H1 (cell line): ENCODE data around the gene AGAP3. TPM values are rescaled to one million over a fixed set of nuclear protein-coding genes. Genes with fewer than 3 reads are reported as not detected.

Experiments used
- ASH2L ChIP-seq: fragments of 200-600, 300-600 bp; sonication (generic); IDR thresholded peaks from one replicate; pipeline ENCODE4 v1.7.1; 2017; ENCODE audit warnings: low read length
- ATF3 ChIP-seq: IDR thresholded peaks from 2 replicates; pipeline ENCODE4 v1.6.1; 2011; ENCODE audit warnings: low read depth, mild to moderate bottlenecking, low read length; ENCODE audit not compliant: insufficient read depth
- BCL11A ChIP-seq, 2 experiments: IDR thresholded peaks; one replicate each; pipeline ENCODE4 v1.6.1; 2011; ENCODE audit warnings: low read depth in 2 of 2, low read length in 2 of 2, mild to moderate bottlenecking in 2 of 2
- NANOG ChIP-seq: IDR thresholded peaks from 2 replicates; pipeline ENCODE4 v1.6.1; 2011; ENCODE audit warnings: low read length, low read depth, mild to moderate bottlenecking, inconsistent platforms; ENCODE audit not compliant: insufficient read depth, poor library complexity, severe bottlenecking
- PHF8 ChIP-seq: fragments of 200-600 bp; sonication (generic); conservative IDR thresholded peaks from 2 replicates; pipeline ENCODE4 v1.7.1; 2012; ENCODE audit warnings: low read depth, mild to moderate bottlenecking, inconsistent platforms, low read length, moderate library complexity
- POU5F1 ChIP-seq: IDR thresholded peaks from 2 replicates; pipeline ENCODE4 v1.6.1; 2011; ENCODE audit warnings: low read depth, mild to moderate bottlenecking, low read length, moderate library complexity
- SP4 ChIP-seq: IDR thresholded peaks from 2 replicates; pipeline ENCODE4 v1.6.1; 2012; ENCODE audit warnings: low read length, inconsistent platforms
- ZNF274 ChIP-seq: IDR thresholded peaks from 2 replicates; pipeline ENCODE4 v1.7.0; 2012; ENCODE audit warnings: low read length, borderline replicate concordance; ENCODE audit errors: extremely low read depth
- polyA plus RNA-seq, 7 experiments: library from polyadenylated mRNA; depleted of rRNA in 3 of 7; stranded (reverse) in 5 of 7; unstranded in 2 of 7; fragments of >200 nt in 5 of 7; fragments of 200-250 nt in 2 of 7; gene quantifications; 1 replicate in 5 of 7; 2 replicates in 1 of 7; 4 replicates in 1 of 7; pipeline versions ENCODE4 v1.2.1 to v1.2.3, GENCODE V29; 2011 to 2013; ENCODE audit warnings: missing spikeins in 2 of 7, mixed read lengths in 2 of 7
- total RNA-seq: library from RNA; stranded (reverse); fragmentation: NEBNext Ultra II Directional; extraction: Animal tissue kit (Norgen Biotek cat#: 25700); gene quantifications from 2 replicates; pipeline ENCODE4 v1.2.1, GENCODE V29; 2021
- TF ChIP-seq, protein P1 (sequence below): fragments of 300-600 bp; sonication (generic); IDR thresholded peaks from 2 replicates; pipeline ENCODE4 v1.7.1; 2012; ENCODE audit warnings: low read length, moderate library complexity, mild to moderate bottlenecking, inconsistent platforms; ENCODE audit not compliant: insufficient replicate concordance

The AGAP3 gene
- total and polyA plus RNA-seq, 2 of the 8 experiments (the other 6 are each of a cell fraction or from before 2014, with no cell fraction given), result 66.4 to 120 TPM

- TF ChIP-seq ATF3 (no peak), NANOG (no peak), SP4 (no peak), PHF8 (no peak), BCL11A (IDR thresholded peaks at IDR 0.05; ENCODE audit: low read depth in 2 of 2, low read length in 2 of 2) (no peak), POU5F1 (no peak), ZNF274 (no peak), ASH2L (no peak)
- TF ChIP-seq, protein P1, sequence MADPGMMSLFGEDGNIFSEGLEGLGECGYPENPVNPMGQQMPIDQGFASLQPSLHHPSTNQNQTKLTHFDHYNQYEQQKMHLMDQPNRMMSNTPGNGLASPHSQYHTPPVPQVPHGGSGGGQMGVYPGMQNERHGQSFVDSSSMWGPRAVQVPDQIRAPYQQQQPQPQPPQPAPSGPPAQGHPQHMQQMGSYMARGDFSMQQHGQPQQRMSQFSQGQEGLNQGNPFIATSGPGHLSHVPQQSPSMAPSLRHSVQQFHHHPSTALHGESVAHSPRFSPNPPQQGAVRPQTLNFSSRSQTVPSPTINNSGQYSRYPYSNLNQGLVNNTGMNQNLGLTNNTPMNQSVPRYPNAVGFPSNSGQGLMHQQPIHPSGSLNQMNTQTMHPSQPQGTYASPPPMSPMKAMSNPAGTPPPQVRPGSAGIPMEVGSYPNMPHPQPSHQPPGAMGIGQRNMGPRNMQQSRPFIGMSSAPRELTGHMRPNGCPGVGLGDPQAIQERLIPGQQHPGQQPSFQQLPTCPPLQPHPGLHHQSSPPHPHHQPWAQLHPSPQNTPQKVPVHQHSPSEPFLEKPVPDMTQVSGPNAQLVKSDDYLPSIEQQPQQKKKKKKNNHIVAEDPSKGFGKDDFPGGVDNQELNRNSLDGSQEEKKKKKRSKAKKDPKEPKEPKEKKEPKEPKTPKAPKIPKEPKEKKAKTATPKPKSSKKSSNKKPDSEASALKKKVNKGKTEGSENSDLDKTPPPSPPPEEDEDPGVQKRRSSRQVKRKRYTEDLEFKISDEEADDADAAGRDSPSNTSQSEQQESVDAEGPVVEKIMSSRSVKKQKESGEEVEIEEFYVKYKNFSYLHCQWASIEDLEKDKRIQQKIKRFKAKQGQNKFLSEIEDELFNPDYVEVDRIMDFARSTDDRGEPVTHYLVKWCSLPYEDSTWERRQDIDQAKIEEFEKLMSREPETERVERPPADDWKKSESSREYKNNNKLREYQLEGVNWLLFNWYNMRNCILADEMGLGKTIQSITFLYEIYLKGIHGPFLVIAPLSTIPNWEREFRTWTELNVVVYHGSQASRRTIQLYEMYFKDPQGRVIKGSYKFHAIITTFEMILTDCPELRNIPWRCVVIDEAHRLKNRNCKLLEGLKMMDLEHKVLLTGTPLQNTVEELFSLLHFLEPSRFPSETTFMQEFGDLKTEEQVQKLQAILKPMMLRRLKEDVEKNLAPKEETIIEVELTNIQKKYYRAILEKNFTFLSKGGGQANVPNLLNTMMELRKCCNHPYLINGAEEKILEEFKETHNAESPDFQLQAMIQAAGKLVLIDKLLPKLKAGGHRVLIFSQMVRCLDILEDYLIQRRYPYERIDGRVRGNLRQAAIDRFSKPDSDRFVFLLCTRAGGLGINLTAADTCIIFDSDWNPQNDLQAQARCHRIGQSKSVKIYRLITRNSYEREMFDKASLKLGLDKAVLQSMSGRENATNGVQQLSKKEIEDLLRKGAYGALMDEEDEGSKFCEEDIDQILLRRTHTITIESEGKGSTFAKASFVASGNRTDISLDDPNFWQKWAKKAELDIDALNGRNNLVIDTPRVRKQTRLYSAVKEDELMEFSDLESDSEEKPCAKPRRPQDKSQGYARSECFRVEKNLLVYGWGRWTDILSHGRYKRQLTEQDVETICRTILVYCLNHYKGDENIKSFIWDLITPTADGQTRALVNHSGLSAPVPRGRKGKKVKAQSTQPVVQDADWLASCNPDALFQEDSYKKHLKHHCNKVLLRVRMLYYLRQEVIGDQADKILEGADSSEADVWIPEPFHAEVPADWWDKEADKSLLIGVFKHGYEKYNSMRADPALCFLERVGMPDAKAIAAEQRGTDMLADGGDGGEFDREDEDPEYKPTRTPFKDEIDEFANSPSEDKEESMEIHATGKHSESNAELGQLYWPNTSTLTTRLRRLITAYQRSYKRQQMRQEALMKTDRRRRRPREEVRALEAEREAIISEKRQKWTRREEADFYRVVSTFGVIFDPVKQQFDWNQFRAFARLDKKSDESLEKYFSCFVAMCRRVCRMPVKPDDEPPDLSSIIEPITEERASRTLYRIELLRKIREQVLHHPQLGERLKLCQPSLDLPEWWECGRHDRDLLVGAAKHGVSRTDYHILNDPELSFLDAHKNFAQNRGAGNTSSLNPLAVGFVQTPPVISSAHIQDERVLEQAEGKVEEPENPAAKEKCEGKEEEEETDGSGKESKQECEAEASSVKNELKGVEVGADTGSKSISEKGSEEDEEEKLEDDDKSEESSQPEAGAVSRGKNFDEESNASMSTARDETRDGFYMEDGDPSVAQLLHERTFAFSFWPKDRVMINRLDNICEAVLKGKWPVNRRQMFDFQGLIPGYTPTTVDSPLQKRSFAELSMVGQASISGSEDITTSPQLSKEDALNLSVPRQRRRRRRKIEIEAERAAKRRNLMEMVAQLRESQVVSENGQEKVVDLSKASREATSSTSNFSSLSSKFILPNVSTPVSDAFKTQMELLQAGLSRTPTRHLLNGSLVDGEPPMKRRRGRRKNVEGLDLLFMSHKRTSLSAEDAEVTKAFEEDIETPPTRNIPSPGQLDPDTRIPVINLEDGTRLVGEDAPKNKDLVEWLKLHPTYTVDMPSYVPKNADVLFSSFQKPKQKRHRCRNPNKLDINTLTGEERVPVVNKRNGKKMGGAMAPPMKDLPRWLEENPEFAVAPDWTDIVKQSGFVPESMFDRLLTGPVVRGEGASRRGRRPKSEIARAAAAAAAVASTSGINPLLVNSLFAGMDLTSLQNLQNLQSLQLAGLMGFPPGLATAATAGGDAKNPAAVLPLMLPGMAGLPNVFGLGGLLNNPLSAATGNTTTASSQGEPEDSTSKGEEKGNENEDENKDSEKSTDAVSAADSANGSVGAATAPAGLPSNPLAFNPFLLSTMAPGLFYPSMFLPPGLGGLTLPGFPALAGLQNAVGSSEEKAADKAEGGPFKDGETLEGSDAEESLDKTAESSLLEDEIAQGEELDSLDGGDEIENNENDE, result no peak
- TF ChIP-seq, all 59 proteins: peak for 0
Measured at GRCh38 chr7:151139791-151140190, 53.5 kb downstream of the AGAP3 start (continued).
